Measurements from ENCODE around the gene CMSS1. TPM values are rescaled to one million over a fixed set of nuclear protein-coding genes. Genes with fewer than 3 reads are reported as not detected.

CMSS1 gene
- total RNA-seq, 2 donors from 2014 or later = 88.5 to 101 TPM

DNA sequence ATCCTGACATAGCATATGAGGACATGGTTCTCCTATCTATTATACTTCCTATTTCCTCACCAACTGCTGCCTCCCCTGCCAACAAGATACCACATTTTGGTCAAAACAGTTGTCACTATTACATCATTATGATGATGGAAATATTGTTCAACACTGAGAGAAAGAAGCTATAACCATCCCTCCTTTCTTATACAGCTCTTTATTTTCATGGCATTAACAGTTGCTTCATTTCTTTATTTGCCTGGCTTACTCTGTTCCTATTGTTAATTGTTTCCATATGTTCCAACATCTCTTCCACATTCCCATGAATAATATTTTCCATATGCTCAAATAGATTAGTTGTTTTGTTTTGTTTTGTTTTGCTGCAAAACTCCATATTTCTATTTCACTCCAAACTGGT is 337.5 kb downstream of the CMSS1 start:
- peaks cover 26 to 37% of the 10 kb centered on the region in 2 donors for H3K36me3 Mint-ChIP-seq (ENCODE audit: insufficient read depth in 2 of 2)
- H3K27ac Mint-ChIP-seq = peak overlapping the region; percentile 42
- H3K9me3 Mint-ChIP-seq = peaks cover 10 to 13% of the 10 kb centered on the region in 2 donors
- ATAC-seq (replicated peaks in 1 of 2) (no peak), DNase-seq (no peak)
- H3K27me3 Mint-ChIP-seq (ENCODE audit: low read depth) = no peaks in the 10 kb centered on the region
- H3K4me3 Mint-ChIP-seq = no peak overlapping the region
- peaks cover 9% of the 10 kb centered on the region for H3K4me1 Mint-ChIP-seq (ENCODE audit: low read depth)

DNA sequence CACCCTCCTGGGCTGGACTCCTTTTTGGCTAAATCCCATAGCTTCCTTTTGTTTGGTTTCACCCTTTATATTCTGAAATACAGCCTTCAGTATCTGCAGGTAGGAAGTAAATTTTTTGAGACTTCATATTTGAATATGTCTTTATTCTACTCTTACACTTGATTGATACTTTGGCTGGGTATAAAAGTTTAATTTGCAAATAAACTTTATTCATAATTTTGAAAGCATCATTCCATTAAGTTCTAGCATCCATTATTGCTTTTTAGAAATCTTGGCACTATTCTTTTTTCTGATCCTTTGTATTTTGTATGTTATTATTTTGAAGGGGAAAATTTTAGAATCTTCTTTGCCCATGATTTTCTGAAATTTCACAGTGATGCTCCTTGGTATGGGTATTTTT is 337.9 kb downstream of the CMSS1 start:
- H3K9me3 Mint-ChIP-seq = peaks cover 10 to 13% of the 10 kb centered on the region in 2 donors
- DNase-seq = no peak
- H3K36me3 Mint-ChIP-seq (ENCODE audit: insufficient read depth in 2 of 2) = peaks cover 26 to 36% of the 10 kb centered on the region in 2 donors
- no peak for ATAC-seq (replicated peaks in 1 of 2)
- no peak overlapping the region for H3K4me3 Mint-ChIP-seq
- peaks cover 10% of the 10 kb centered on the region for H3K4me1 Mint-ChIP-seq (ENCODE audit: low read depth)
- no peaks in the 10 kb centered on the region for H3K27me3 Mint-ChIP-seq (ENCODE audit: low read depth)
- peak overlapping the region; percentile 42 for H3K27ac Mint-ChIP-seq

DNA sequence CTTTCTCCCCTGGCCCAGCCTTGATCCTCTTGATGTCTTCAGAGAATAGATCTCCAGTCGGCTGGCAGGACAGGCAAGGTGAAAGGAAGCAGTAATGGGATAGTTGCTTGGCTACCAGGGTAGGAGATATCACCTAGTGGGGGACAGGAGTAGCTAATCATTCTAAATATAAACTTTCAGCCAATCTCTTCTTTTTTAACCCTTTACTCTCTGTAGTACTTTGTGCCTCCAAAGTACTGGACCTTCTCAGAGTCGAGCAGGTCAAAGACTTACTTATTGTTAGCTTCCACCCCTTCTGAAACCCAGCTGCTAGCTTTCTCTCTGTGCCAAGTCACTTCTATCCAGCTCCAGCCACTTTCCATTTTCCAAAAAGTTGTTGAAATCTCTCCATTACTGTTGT is 340.0 kb downstream of the CMSS1 start:
- H3K4me3 Mint-ChIP-seq = no peak overlapping the region
- H3K36me3 Mint-ChIP-seq (ENCODE audit: insufficient read depth in 2 of 2) = peaks cover 22 to 30% of the 10 kb centered on the region in 2 donors
- ATAC-seq (replicated peaks in 1 of 2) = no peak
- peaks cover 6% of the 10 kb centered on the region for H3K4me1 Mint-ChIP-seq (ENCODE audit: low read depth)
- H3K9me3 Mint-ChIP-seq = peaks cover 7 to 12% of the 10 kb centered on the region in 2 donors
- DNase-seq = no peak
- no peaks in the 10 kb centered on the region for H3K27me3 Mint-ChIP-seq (ENCODE audit: low read depth)
- no peak overlapping the region for H3K27ac Mint-ChIP-seq

DNA sequence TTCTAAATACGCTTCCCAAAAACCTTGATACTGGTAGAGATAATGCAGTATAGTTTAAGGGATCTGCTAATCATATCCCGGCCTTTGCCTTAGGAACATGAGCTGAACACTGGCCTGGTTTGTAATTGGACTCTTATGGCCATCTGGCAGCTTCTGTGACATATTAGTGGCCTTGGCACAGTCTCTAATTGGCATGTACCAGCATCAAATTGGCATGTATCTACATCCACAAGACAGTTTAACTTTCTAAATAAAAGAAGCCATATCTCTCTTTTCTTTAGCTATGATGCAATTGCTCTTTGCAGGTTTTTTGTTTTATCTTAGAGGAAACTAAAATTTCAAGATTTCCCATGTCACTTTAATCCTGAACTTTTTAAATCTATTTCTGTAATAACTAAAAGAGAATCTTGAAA is 341.3 kb downstream of the CMSS1 start:
- ATAC-seq (replicated peaks in 1 of 2) = no peak
- Mint-ChIP-seq H3K4me3 (no peak overlapping the region), H3K27ac (no peak overlapping the region), H3K4me1 (ENCODE audit: low read depth) (peaks cover 6% of the 10 kb centered on the region), H3K36me3 (ENCODE audit: insufficient read depth in 2 of 2) (peaks cover 16 to 22% of the 10 kb centered on the region in 2 donors), H3K9me3 (peaks cover 6 to 10% of the 10 kb centered on the region in 2 donors), H3K27me3 (ENCODE audit: low read depth) (no peaks in the 10 kb centered on the region)
- no peak for DNase-seq

DNA sequence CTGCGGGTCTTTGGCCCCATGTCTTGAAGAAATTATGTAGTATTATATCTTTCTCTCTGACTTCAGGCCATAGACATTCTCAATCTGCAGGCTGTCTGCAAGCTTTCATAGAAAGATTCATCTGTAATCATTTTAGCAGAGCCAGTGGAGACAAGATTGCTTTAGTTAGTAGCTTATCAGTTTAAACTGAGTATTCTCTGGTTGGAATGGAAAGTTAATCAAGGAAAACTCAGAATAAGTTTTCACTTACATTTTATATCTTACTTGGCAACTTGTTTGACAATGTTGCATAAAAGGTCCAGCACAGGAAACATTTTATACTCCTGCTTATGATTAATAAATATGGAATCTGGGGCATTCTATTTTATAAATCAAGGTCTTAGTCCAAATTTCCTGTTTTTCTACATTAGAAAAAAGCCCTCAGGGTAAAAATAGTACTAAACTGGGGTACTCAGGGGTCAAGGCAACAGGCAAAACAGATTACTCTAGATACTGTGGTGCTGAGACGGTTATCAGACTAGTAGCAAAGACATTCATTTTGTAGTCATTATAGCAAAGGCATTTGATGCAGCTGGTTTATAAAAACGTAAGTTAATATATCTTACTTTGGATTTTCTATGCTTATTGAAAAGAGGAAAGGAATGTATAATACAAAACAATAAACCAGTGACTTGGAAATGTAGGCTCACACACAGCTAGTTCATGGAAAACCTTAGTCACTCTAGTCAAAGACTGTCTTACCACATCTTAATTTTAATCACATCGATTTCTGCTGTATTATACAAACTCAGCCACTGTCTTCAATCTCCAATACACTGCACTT is 341.9 kb downstream of the CMSS1 start:
- no peak for DNase-seq
- peaks cover 16 to 21% of the 10 kb centered on the region in 2 donors for H3K36me3 Mint-ChIP-seq (ENCODE audit: insufficient read depth in 2 of 2)
- peaks cover 6% of the 10 kb centered on the region for H3K4me1 Mint-ChIP-seq (ENCODE audit: low read depth)
- ATAC-seq (replicated peaks in 1 of 2) = no peak
- H3K27me3 Mint-ChIP-seq (ENCODE audit: low read depth) = no peaks in the 10 kb centered on the region
- peaks cover 6 to 10% of the 10 kb centered on the region in 2 donors for H3K9me3 Mint-ChIP-seq
- no peak overlapping the region for H3K27ac Mint-ChIP-seq
- H3K4me3 Mint-ChIP-seq = no peak overlapping the region

DNA sequence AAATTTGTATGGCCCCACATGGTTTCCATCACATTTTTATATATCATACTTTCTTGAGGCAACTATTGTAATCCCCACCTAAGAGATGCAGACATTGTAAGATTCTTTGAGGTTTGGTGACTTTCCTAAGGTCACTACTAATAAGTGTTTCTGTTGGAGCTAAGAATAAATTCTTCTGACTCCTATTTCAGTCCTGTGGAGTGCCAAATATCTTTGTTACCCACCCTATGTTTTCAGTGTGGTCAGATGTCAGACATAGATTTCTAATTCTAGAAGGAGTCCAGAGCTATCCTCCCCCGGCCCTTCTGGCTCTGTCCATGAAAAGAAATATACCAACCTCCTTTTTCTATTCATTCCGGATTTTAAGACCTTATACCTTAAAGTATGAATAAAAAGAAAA is 342.9 kb downstream of the CMSS1 start:
- H3K36me3 Mint-ChIP-seq (ENCODE audit: insufficient read depth in 2 of 2) = peaks cover 9 to 14% of the 10 kb centered on the region in 2 donors
- peaks cover 6% of the 10 kb centered on the region for H3K4me1 Mint-ChIP-seq (ENCODE audit: low read depth)
- DNase-seq (no peak), ATAC-seq (replicated peaks in 1 of 2) (no peak)
- H3K27me3 Mint-ChIP-seq (ENCODE audit: low read depth) = no peaks in the 10 kb centered on the region
- H3K27ac Mint-ChIP-seq = no peak overlapping the region
- H3K9me3 Mint-ChIP-seq = peaks cover 0 to 5% of the 10 kb centered on the region in 2 donors
- H3K4me3 Mint-ChIP-seq = no peak overlapping the region

DNA sequence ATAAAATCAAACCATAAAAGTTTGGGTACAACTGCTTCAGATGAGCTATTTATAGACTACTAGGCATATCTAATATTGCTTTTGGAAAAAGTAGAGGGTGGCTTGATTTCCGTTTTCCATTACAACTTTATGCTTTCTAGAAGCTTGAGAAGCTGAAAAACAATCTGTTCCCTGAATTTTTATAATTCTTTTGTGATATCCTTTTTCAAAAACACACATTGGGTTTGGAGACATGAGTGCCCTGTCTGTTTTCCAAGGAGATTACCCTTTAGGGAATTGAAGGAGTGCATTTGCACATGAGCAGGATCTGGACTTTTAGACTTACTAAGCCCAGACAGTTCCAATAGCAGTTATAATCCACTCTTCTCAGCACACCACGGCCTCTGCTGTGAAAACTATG is 346.1 kb downstream of the CMSS1 start:
- DNase-seq = no peak
- H3K4me3 Mint-ChIP-seq = no peak overlapping the region
- no peak for ATAC-seq (replicated peaks in 1 of 2)
- no peaks in the 10 kb centered on the region for H3K9me3 Mint-ChIP-seq
- H3K36me3 Mint-ChIP-seq (ENCODE audit: insufficient read depth in 2 of 2) = peaks cover 0 to 3% of the 10 kb centered on the region in 2 donors
- no peak overlapping the region for H3K27ac Mint-ChIP-seq
- H3K4me1 Mint-ChIP-seq (ENCODE audit: low read depth) = peaks cover 6% of the 10 kb centered on the region
- H3K27me3 Mint-ChIP-seq (ENCODE audit: low read depth) = no peaks in the 10 kb centered on the region

DNA sequence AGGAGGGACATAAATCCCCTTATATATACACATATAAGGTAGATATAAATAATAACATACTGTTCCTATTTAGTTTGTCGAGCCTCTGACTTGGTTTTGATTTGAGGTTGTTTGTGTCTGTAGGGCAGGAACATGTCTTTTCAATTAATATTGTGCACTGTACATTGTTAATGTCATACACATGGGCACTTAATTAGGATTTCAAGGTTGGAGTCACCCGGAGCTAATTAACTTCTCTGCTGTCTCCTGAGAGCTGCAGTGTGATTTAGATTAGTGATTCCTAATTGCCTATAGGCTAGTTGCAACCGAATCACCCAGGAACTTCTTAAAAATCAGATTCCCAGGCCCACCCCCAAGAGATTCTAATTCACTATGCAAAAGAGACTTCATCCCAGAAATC is 347.1 kb downstream of the CMSS1 start:
- Mint-ChIP-seq H3K4me3 (no peak overlapping the region), H3K4me1 (ENCODE audit: low read depth) (peaks cover 5% of the 10 kb centered on the region), H3K27me3 (ENCODE audit: low read depth) (no peaks in the 10 kb centered on the region), H3K9me3 (no peaks in the 10 kb centered on the region), H3K27ac (no peak overlapping the region), H3K36me3 (ENCODE audit: insufficient read depth in 2 of 2) (peaks cover 0 to 3% of the 10 kb centered on the region in 2 donors)
- ATAC-seq (replicated peaks in 1 of 2) (no peak), DNase-seq (no peak)

DNA sequence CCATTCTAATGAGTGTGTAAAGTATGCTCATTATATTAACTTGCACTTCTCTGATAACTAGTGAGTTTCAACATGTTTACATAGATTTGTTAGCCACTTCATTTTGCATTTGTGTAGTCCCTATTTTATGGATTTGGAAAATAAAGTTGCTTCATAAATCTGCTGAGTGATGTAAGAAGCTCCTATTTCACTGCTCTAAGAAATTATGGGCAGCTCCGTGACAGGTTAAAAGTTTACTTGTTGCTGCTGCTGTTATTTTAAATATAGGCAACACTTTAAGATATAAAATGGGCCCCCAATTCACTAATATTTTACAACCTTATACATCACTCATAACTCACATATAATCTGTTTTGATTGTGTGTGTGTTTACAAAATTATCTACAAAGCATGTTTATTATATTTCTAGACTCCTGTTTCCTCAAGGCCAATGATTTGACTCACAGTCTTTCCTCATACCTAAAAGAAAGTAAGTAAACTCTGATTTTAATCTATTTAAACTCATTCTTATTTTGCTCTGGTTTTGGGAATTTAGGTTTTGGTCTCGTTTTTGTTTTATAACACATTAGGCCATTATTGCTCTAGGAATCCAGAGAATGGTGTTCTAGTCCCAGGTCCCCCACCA is 348.4 kb downstream of the CMSS1 start:
- peaks cover 0 to under 1% of the 10 kb centered on the region in 2 donors for H3K36me3 Mint-ChIP-seq (ENCODE audit: insufficient read depth in 2 of 2)
- H3K27me3 Mint-ChIP-seq (ENCODE audit: low read depth) = no peaks in the 10 kb centered on the region
- no peak overlapping the region for H3K27ac Mint-ChIP-seq
- H3K9me3 Mint-ChIP-seq = no peaks in the 10 kb centered on the region
- no peak overlapping the region for H3K4me3 Mint-ChIP-seq
- no peak for ATAC-seq (replicated peaks in 1 of 2)
- no peaks in the 10 kb centered on the region for H3K4me1 Mint-ChIP-seq (ENCODE audit: low read depth)
- no peak for DNase-seq

DNA sequence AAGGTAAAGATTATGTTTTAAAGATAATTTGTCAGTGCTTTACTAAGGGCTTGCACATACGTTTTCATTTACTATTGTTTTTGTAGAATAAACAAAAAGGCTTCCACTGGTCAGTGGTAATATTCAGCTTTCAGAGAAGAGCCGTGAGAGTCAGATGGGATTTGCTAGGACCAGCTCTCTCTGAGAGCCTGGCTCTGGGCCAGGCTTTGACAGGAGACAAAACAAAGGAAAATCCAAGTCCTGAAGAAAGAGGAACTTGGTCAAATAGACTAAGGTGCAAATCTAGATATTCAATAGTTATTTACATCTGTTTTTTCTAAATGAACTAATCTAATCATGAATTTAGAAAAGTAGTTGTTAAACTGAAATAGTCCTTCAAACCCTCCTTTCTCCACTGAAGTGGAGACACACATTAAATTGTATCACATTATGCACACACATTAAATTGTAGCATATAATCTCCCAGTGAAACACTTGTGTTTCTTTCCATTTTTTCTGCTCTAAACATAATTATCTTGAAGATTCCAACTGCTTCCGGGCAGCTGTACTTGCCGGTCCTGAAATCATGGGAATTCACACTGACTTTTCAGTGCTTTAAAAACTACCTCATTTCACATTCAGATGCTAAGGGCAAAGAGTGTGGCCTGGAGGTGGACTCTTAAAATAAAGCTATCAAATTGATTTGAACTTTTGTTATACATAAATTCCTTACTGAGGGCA is 351.7 kb downstream of the CMSS1 start:
- H3K36me3 Mint-ChIP-seq (ENCODE audit: insufficient read depth in 2 of 2) = peaks cover 0 to 8% of the 10 kb centered on the region in 2 donors
- H3K27ac Mint-ChIP-seq = no peak overlapping the region
- H3K27me3 Mint-ChIP-seq (ENCODE audit: low read depth) = no peaks in the 10 kb centered on the region
- DNase-seq = no peak
- no peak overlapping the region for H3K4me3 Mint-ChIP-seq
- H3K4me1 Mint-ChIP-seq (ENCODE audit: low read depth) = no peaks in the 10 kb centered on the region
- no peak for ATAC-seq (replicated peaks in 1 of 2)
- no peaks in the 10 kb centered on the region for H3K9me3 Mint-ChIP-seq

DNA sequence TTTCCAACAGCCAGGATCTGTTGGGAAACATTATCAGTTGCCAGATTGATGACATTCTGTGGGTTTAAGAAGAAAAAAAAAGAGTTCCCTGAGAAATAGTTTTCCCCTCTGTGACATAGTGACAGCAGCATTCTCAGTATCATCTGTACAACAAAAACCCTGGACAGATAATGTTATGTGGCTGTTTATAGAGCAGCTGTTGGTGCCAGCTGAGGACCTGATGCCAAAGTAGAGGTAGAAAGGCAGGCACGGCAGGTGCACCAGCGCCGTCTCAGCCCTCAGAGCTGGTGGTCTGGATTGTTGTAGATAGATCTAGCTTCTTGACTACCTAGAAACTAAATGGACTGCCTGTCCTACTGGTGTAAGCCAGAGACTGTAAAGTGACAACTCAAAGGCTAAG is 352.8 kb downstream of the CMSS1 start:
- no peaks in the 10 kb centered on the region for H3K27me3 Mint-ChIP-seq (ENCODE audit: low read depth)
- H3K27ac Mint-ChIP-seq = no peak overlapping the region
- peaks cover 0 to 10% of the 10 kb centered on the region in 2 donors for H3K36me3 Mint-ChIP-seq (ENCODE audit: insufficient read depth in 2 of 2)
- no peak overlapping the region for H3K4me3 Mint-ChIP-seq
- no peaks in the 10 kb centered on the region for H3K4me1 Mint-ChIP-seq (ENCODE audit: low read depth)
- ATAC-seq (replicated peaks in 1 of 2) = no peak
- no peaks in the 10 kb centered on the region for H3K9me3 Mint-ChIP-seq
- DNase-seq = no peak

DNA sequence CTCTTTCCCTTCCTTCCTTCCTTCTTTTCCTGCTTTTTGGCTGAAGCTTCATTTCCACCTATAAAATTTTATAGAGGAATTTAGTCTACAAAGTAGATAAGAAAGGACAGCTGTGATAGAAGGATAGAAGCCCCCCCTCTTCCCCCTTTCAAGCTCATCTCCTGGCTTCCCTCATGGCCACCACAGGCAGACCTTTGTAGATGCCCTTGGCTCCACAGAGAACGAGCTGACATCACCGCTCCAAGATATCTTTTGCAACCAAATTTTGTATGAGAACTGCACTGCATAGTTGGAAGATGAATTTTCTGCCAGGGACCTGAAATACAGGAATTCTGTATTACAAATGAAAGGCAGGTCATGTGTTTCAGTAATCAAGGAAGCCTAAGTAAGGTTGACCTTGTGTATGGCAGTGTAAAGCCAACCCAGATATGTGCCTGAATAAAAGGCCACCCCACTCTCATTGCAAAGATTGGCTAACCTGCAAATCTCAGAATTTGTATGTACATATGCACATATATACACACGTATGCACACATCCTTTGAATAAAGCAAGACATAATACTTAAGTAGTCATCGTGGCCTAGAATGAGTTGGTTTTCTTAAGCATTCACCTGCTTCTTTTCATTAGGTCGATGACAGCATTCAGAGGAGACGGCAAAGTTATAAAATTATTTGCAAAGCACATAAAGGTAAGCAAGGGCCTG is 353.7 kb downstream of the CMSS1 start:
- H3K9me3 Mint-ChIP-seq = no peaks in the 10 kb centered on the region
- peaks cover 0 to 13% of the 10 kb centered on the region in 2 donors for H3K36me3 Mint-ChIP-seq (ENCODE audit: insufficient read depth in 2 of 2)
- no peaks in the 10 kb centered on the region for H3K4me1 Mint-ChIP-seq (ENCODE audit: low read depth)
- no peaks in the 10 kb centered on the region for H3K27me3 Mint-ChIP-seq (ENCODE audit: low read depth)
- ATAC-seq (replicated peaks in 1 of 2) (no peak), DNase-seq (no peak)
- H3K4me3 Mint-ChIP-seq = no peak overlapping the region
- H3K27ac Mint-ChIP-seq = no peak overlapping the region

DNA sequence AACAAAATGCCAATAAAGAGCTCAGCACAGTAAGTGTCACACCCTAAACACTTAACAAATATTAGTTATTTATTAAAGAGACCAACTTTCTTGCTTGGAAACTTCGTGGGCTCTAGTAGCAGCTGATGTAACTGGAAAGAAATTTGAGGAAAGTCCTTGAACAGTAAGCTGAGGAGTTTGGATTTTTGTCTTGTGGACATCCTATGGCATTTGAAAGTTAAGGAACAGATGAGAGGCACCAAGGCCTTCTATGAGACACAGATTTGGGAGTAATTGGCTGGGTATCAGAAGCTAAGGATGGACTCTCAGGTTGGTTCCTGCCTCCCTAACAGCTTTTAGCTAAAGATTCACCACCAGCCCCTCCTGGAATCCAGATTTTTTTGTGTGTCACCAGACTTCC is 356.3 kb downstream of the CMSS1 start:
- H3K27ac Mint-ChIP-seq = no peak overlapping the region
- no peak overlapping the region for H3K4me3 Mint-ChIP-seq
- ATAC-seq (replicated peaks in 1 of 2) = no peak
- H3K36me3 Mint-ChIP-seq (ENCODE audit: insufficient read depth in 2 of 2) = peaks cover 8 to 32% of the 10 kb centered on the region in 2 donors
- no peaks in the 10 kb centered on the region for H3K4me1 Mint-ChIP-seq (ENCODE audit: low read depth)
- no peaks in the 10 kb centered on the region for H3K27me3 Mint-ChIP-seq (ENCODE audit: low read depth)
- peaks cover 7 to 8% of the 10 kb centered on the region in 2 donors for H3K9me3 Mint-ChIP-seq
- no peak for DNase-seq
